Spleen (tissue), 7 donors: ENCODE results near the gene PITRM1.

ENCODE experiments used
- CTCF ChIP-seq, 11 experiments: fragments of 200-600 bp in 7 of 11; fragments of 450-650 bp in 4 of 11; sonication (generic) in 4 of 11; IDR thresholded peaks in 8 of 11; conservative IDR thresholded peaks in 3 of 11; 1 replicate in 7 of 11; 2 replicates in 4 of 11; pipeline versions ENCODE4 v1.4.0 to v1.8.0; 2016 to 2021; ENCODE audit warnings: antibody characterized with exemption in 11 of 11, inconsistent platforms in 4 of 11, mild to moderate bottlenecking in 1 of 11
- POLR2A ChIP-seq, 3 donors: fragments of 450-650 bp; IDR thresholded peaks; one replicate each; pipeline ENCODE4 v1.5.1; 2017; ENCODE audit warnings: antibody characterized with exemption in 3 of 3, mild to moderate bottlenecking in 1 of 3
- POLR2AphosphoS5 ChIP-seq, 3 donors: sonication (generic); formaldehyde crosslinking; IDR thresholded peaks; one replicate each; pipeline ENCODE4 v1.5.1; 2017; ENCODE audit warnings: antibody characterized with exemption in 3 of 3
- donor health status: DM: no; HTN: no; CAD: no; lungs with moderate emphysema.
- donor health status: DM: no; HTN: no; CAD: no.
- donor health status: DM: no; HTN: no; CAD: no.

GRCh38 chr10:3203972-3204371 is 31.4 kb upstream of the PITRM1 start:
- TF ChIP-seq CTCF (IDR thresholded peaks at IDR 0.05 in 8 of 11, conservative IDR thresholded peaks at IDR 0.05 in 3 of 11) (no peak), POLR2AphosphoS5 (IDR thresholded peaks at IDR 0.05) (no peak), POLR2A (IDR thresholded peaks at IDR 0.05) (no peak)
